Karpas-422 (cell line): ENCODE measurements around the gene TIMM29. TPM values are rescaled to one million over a fixed set of nuclear protein-coding genes. Genes with fewer than 3 reads are reported as not detected.

Experiments used
- DNase-seq: peaks from one replicate; pipeline ENCODE4 v3.0.0-alpha.2; 2015
- H2AFZ ChIP-seq: fragments of 200-600 bp; sonication (generic); 2 replicates; pipeline ENCODE4 v1.6.1; 2014; ENCODE audit warnings: antibody characterized with exemption, low read length, mixed read lengths
- H3K27ac ChIP-seq: fragments of 200-600 bp; sonication (generic); 2 replicates; pipeline ENCODE4 v1.5.1; 2014; ENCODE audit warnings: mild to moderate bottlenecking, low read length, moderate library complexity
- H3K27me3 ChIP-seq: fragments of 200-600 bp; sonication (generic); 2 replicates; pipeline ENCODE4 v1.6.1; 2014; ENCODE audit warnings: low read length, mixed read lengths
- H3K36me3 ChIP-seq: fragments of 200-600 bp; sonication (generic); 2 replicates; pipeline ENCODE4 v1.6.1; 2014; ENCODE audit warnings: low read length, mixed read lengths; ENCODE audit not compliant: insufficient read depth
- H3K4me1 ChIP-seq: fragments of 200-600 bp; sonication (generic); 2 replicates; pipeline ENCODE4 v1.6.1; 2014; ENCODE audit warnings: mild to moderate bottlenecking, low read length, mixed read lengths
- H3K4me2 ChIP-seq: fragments of 200-600 bp; sonication (generic); 2 replicates; pipeline ENCODE4 v1.6.1; 2014; ENCODE audit warnings: low read length, low read depth, mild to moderate bottlenecking; ENCODE audit not compliant: poor library complexity, severe bottlenecking
- H3K4me3 ChIP-seq: fragments of 200-600 bp; sonication (generic); 2 replicates; pipeline ENCODE4 v1.5.1; 2014; ENCODE audit warnings: mild to moderate bottlenecking, antibody characterized with exemption, low read length, mixed read lengths
- H3K79me2 ChIP-seq: fragments of 200-600 bp; sonication (generic); 2 replicates; pipeline ENCODE4 v1.6.1; 2014; ENCODE audit warnings: mild to moderate bottlenecking, low read length, mixed read lengths
- H3K9ac ChIP-seq: fragments of 200-600 bp; sonication (generic); 2 replicates; pipeline ENCODE4 v1.6.0; 2014; ENCODE audit warnings: low read length
- H3K9me2 ChIP-seq: fragments of 200-600 bp; sonication (generic), shearing (Covaris generic); replicated peaks from 2 replicates; pipeline ENCODE4 v1.6.0; 2014; ENCODE audit warnings: mild to moderate bottlenecking, low read length, moderate library complexity; ENCODE audit not compliant: insufficient read depth
- H3K9me3 ChIP-seq: fragments of 300-700, 200-600 bp; sonication (generic); 2 replicates; pipeline ENCODE4 v1.6.1; 2014; ENCODE audit warnings: low read length, mixed read lengths
- H4K20me1 ChIP-seq: fragments of 200-600 bp; sonication (generic); 2 replicates; pipeline ENCODE4 v1.6.1; 2014; ENCODE audit warnings: mild to moderate bottlenecking, antibody characterized with exemption, low read length, low read depth; ENCODE audit not compliant: insufficient read depth
- total RNA-seq: library from RNA; depleted of rRNA; stranded (reverse); fragments of >200 nt; shearing (Covaris generic); gene quantifications from 2 replicates; pipeline ENCODE4 v1.2.3, GENCODE V29; 2014; ENCODE audit warnings: low replicate concordance; rRNA removed

The TIMM29 gene
- total RNA-seq, 1 experiment from 2014 or later: 16.5 TPM

- no peaks in the 10 kb centered on the region for H3K27me3 ChIP-seq
These were observed 47.7 kb downstream of the TIMM29 start for GRCh38 chr19:10976131-10976892.

GRCh38 chr19:10977742-10978092, 49.1 kb downstream of the TIMM29 start:
- DNase-seq: no peak
- Histone ChIP-seq H3K27ac (no peak overlapping the region), H3K27me3 (no peaks in the 10 kb centered on the region), H3K9ac (no peak overlapping the region), H3K4me1 (peaks cover 10% of the 10 kb centered on the region), H4K20me1 (peaks cover 55% of the 10 kb centered on the region), H3K4me3 (no peak overlapping the region), H3K79me2 (peaks cover 91% of the 10 kb centered on the region), H3K36me3 (no peaks in the 10 kb centered on the region), H2AFZ (no peak overlapping the region), H3K9me2 (no peaks in the 10 kb centered on the region), H3K4me2 (no peak overlapping the region), H3K9me3 (no peaks in the 10 kb centered on the region)

More at GRCh38 chr19:10976131-10976892, 47.7 kb downstream of the TIMM29 start:
- Histone ChIP-seq H3K9me2 (no peaks in the 10 kb centered on the region), H3K4me2 (no peak overlapping the region), H4K20me1 (peaks cover 51% of the 10 kb centered on the region), H3K9me3 (no peaks in the 10 kb centered on the region), H3K36me3 (no peaks in the 10 kb centered on the region), H3K79me2 (peaks cover 94% of the 10 kb centered on the region), H3K27ac (no peak overlapping the region), H2AFZ (no peak overlapping the region), H3K9ac (no peak overlapping the region), H3K4me1 (peaks cover 15% of the 10 kb centered on the region), H3K4me3 (no peak overlapping the region)
- no peak for DNase-seq

Other genes with a start within 250 kb of the TIMM29 start
- gene QTRT1, start 227.4 kb upstream of the TIMM29 start, total RNA-seq: 28.2 and 44.4 TPM in 2 replicates
- gene DNM2, start 210.7 kb upstream of the TIMM29 start, total RNA-seq: 91.1 and 93.7 TPM in 2 replicates
- gene TMED1, start 92.6 kb upstream of the TIMM29 start, total RNA-seq: 10.2 and 24.4 TPM in 2 replicates
- gene C19orf38, start 80.4 kb upstream of the TIMM29 start, total RNA-seq: 6.1 and 12.9 TPM in 2 replicates
- gene CARM1, start 57.3 kb upstream of the TIMM29 start, total RNA-seq: 32.7 and 38.2 TPM in 2 replicates
- 26.8 and 45.6 TPM in 2 replicates for gene YIPF2, start 172 bp upstream of the TIMM29 start, total RNA-seq
- gene SMARCA4, start 32.2 kb downstream of the TIMM29 start, total RNA-seq: 103 and 118 TPM in 2 replicates
- gene LDLR, start 160.7 kb downstream of the TIMM29 start, total RNA-seq: 49.8 and 99.9 TPM in 2 replicates
- gene SPC24, start 227.0 kb downstream of the TIMM29 start, total RNA-seq: 25.3 and 28.6 TPM in 2 replicates